Femur (tissue), 1 donor: Measurements from ENCODE around the gene CERS1.
A peak's percentile ranks its signal among the peaks of the same experiment; 100 is the strongest.

Source experiments
- DNase-seq: peaks from one replicate; pipeline ENCODE4 v3.0.0-alpha.2; 2017

The CERS1 gene

GRCh38 chr19:18833849-18834643, 61.9 kb downstream of the CERS1 start:
- DNase-seq, result no peak

- DNase-seq, result no peak
Observed at GRCh38 chr19:18833141-18833476, 62.8 kb downstream of the CERS1 start.

- DNase-seq, result no peak
Observed at GRCh38 chr19:18832306-18833140, 63.4 kb downstream of the CERS1 start.

GRCh38 chr19:18831524-18832305, 64.2 kb downstream of the CERS1 start, which contains the start of gene UPF1:
TSS of gene UPF1 (plus strand) at chr19:18831959. CDS start at chr19:18832210, 251 bp downstream.
- peak; percentile 96 for DNase-seq

GRCh38 chr19:18830488-18830887, 65.5 kb downstream of the CERS1 start:
- DNase-seq, result no peak

GRCh38 chr19:18828786-18829185, 67.2 kb downstream of the CERS1 start:
- DNase-seq, result no peak
